Stimulated activated effector memory CD8-positive, alpha-beta T cell treated with anti-CD3 and anti-CD28 coated beads, Interleukin-12 subunit alpha, Interleukin-12 subunit beta, amount 100 ng/mL, for 72 hours (primary cell): ENCODE measurements around the gene IL18R1.

ENCODE experiments used
- ATAC-seq: fragments of 150-1000 bp; cut with Tn5 transposase; 2 replicates; pipeline ENCODE4 v1.10.0; 2021
- DNase-seq, 2 donors: peaks; one replicate each; pipeline ENCODE4 v3.0.0; 2021 to 2022; ENCODE audit warnings: low spot score in 2 of 2
- H3K27ac Mint-ChIP-seq: one replicate; pipeline ENCODE4 v1.8.0; 2022; ENCODE audit warnings: mild to moderate bottlenecking, mixed read lengths
- H3K36me3 Mint-ChIP-seq: one replicate; pipeline ENCODE4 v1.8.0; 2022; ENCODE audit warnings: mild to moderate bottlenecking, mixed read lengths
- H3K4me1 Mint-ChIP-seq: one replicate; pipeline ENCODE4 v1.8.0; 2022; ENCODE audit warnings: mixed read lengths
- H3K4me3 Mint-ChIP-seq: one replicate; pipeline ENCODE4 v1.8.0; 2022; ENCODE audit warnings: mild to moderate bottlenecking, mixed read lengths
- H3K9me3 Mint-ChIP-seq: one replicate; pipeline ENCODE4 v1.8.0; 2022; ENCODE audit warnings: mixed read lengths

The IL18R1 gene

GRCh38 chr2:102396012-102396411 is 40.4 kb downstream of the IL18R1 start:
- Mint-ChIP-seq H3K27ac (no peak overlapping the region), H3K9me3 (no peaks in the 10 kb centered on the region), H3K4me1 (peaks cover 31% of the 10 kb centered on the region), H3K4me3 (no peak overlapping the region), H3K36me3 (peaks cover 8% of the 10 kb centered on the region)
- ATAC-seq (no peak), DNase-seq (no peak)

GRCh38 chr2:102397209-102397608 is 41.6 kb downstream of the IL18R1 start:
- Mint-ChIP-seq H3K4me3 (no peak overlapping the region), H3K27ac (no peak overlapping the region), H3K9me3 (no peaks in the 10 kb centered on the region), H3K36me3 (no peaks in the 10 kb centered on the region), H3K4me1 (peaks cover 29% of the 10 kb centered on the region)
- no peak for DNase-seq
- ATAC-seq: no peak

GRCh38 chr2:102399499-102400141 is 44.0 kb downstream of the IL18R1 start:
- peaks cover 27% of the 10 kb centered on the region for H3K4me1 Mint-ChIP-seq
- no peaks in the 10 kb centered on the region for H3K9me3 Mint-ChIP-seq
- peak overlapping the region; percentile 8 for H3K27ac Mint-ChIP-seq
- no peak overlapping the region for H3K4me3 Mint-ChIP-seq
- ATAC-seq: peak; percentile 19
- DNase-seq: no peak
- no peaks in the 10 kb centered on the region for H3K36me3 Mint-ChIP-seq

GRCh38 chr2:102401456-102401855 is 45.9 kb downstream of the IL18R1 start:
- ATAC-seq: no peak
- H3K4me3 Mint-ChIP-seq: no peak overlapping the region
- H3K27ac Mint-ChIP-seq: no peak overlapping the region
- DNase-seq: no peak
- no peaks in the 10 kb centered on the region for H3K9me3 Mint-ChIP-seq
- no peaks in the 10 kb centered on the region for H3K36me3 Mint-ChIP-seq
- H3K4me1 Mint-ChIP-seq: peaks cover 27% of the 10 kb centered on the region

GRCh38 chr2:102401865-102402264 is 46.3 kb downstream of the IL18R1 start:
- Mint-ChIP-seq H3K27ac (no peak overlapping the region), H3K4me3 (no peak overlapping the region), H3K9me3 (no peaks in the 10 kb centered on the region), H3K36me3 (no peaks in the 10 kb centered on the region), H3K4me1 (peaks cover 27% of the 10 kb centered on the region)
- no peak for DNase-seq
- ATAC-seq: no peak

- Mint-ChIP-seq H3K4me1 (peaks cover 6% of the 10 kb centered on the region), H3K27ac (no peak overlapping the region), H3K4me3 (no peak overlapping the region), H3K9me3 (peaks cover 3% of the 10 kb centered on the region), H3K36me3 (no peaks in the 10 kb centered on the region)
- ATAC-seq (no peak), DNase-seq (no peak)
Observed at GRCh38 chr2:102410952-102411351, 55.4 kb downstream of the IL18R1 start.

- ATAC-seq (no peak), DNase-seq (no peak)
- H3K4me3 Mint-ChIP-seq: no peak overlapping the region
- no peak overlapping the region for H3K27ac Mint-ChIP-seq
- H3K4me1 Mint-ChIP-seq: peaks cover 16% of the 10 kb centered on the region
- H3K9me3 Mint-ChIP-seq: peaks cover 3% of the 10 kb centered on the region
- no peaks in the 10 kb centered on the region for H3K36me3 Mint-ChIP-seq
Observed at GRCh38 chr2:102412199-102412598, 56.6 kb downstream of the IL18R1 start.

- peak; percentile 60 for ATAC-seq
- peaks cover 49% of the 10 kb centered on the region for H3K4me1 Mint-ChIP-seq
- no peak for DNase-seq
- peak overlapping the region; percentile 58 for H3K4me3 Mint-ChIP-seq
- H3K27ac Mint-ChIP-seq: peak overlapping the region; percentile 74
- peaks cover 2% of the 10 kb centered on the region for H3K36me3 Mint-ChIP-seq
- H3K9me3 Mint-ChIP-seq: peaks cover 3% of the 10 kb centered on the region
Observed at GRCh38 chr2:102417946-102418345, 62.4 kb downstream of the IL18R1 start.

GRCh38 chr2:102418421-102418961 is 62.9 kb downstream of the IL18R1 start:
- DNase-seq (no peak), ATAC-seq (peak; percentile 82)
- Mint-ChIP-seq H3K4me3 (peak overlapping the region; percentile 58), H3K9me3 (peaks cover 3% of the 10 kb centered on the region), H3K36me3 (peaks cover 5% of the 10 kb centered on the region), H3K4me1 (peaks cover 55% of the 10 kb centered on the region), H3K27ac (peak overlapping the region; percentile 64)

- Mint-ChIP-seq H3K36me3 (peaks cover 12% of the 10 kb centered on the region), H3K4me3 (peak overlapping the region; percentile 58), H3K9me3 (peaks cover 3% of the 10 kb centered on the region), H3K4me1 (peaks cover 70% of the 10 kb centered on the region), H3K27ac (no peak overlapping the region)
- DNase-seq (no peak), ATAC-seq (no peak)
Observed at GRCh38 chr2:102420290-102420689, 64.7 kb downstream of the IL18R1 start.

- peak; percentile 59 for ATAC-seq
- peaks cover 12% of the 10 kb centered on the region for H3K36me3 Mint-ChIP-seq
Observed at GRCh38 chr2:102421890-102422759, 66.5 kb downstream of the IL18R1 start.

GRCh38 chr2:102422910-102423309 is 67.3 kb downstream of the IL18R1 start, which contains the start of gene IL18RAP:
Gene IL18RAP, plus strand, starts transcription at chr2:102423160. Its CDS starts 118 bp downstream, at chr2:102423278.
- Mint-ChIP-seq H3K4me1 (peaks cover 73% of the 10 kb centered on the region), H3K9me3 (peaks cover under 1% of the 10 kb centered on the region), H3K27ac (peak within 1 kb of the TSS; percentile 81), H3K36me3 (peaks cover 12% of the 10 kb centered on the region), H3K4me3 (peak within 1 kb of the TSS; percentile 58)
- no peak for ATAC-seq
- no peak for DNase-seq

More at GRCh38 chr2:102421890-102422759, 66.5 kb downstream of the IL18R1 start:
- H3K4me3 Mint-ChIP-seq: peak overlapping the region; percentile 58
- no peak for DNase-seq
- peak overlapping the region; percentile 81 for H3K27ac Mint-ChIP-seq
- H3K9me3 Mint-ChIP-seq: peaks cover 3% of the 10 kb centered on the region
- peaks cover 73% of the 10 kb centered on the region for H3K4me1 Mint-ChIP-seq

- ATAC-seq (no peak), DNase-seq (no peak)
- peaks cover 76% of the 10 kb centered on the region for H3K4me1 Mint-ChIP-seq
- H3K4me3 Mint-ChIP-seq: peak overlapping the region; percentile 58
- no peaks in the 10 kb centered on the region for H3K9me3 Mint-ChIP-seq
- peaks cover 12% of the 10 kb centered on the region for H3K36me3 Mint-ChIP-seq
- peak overlapping the region; percentile 81 for H3K27ac Mint-ChIP-seq
Observed at GRCh38 chr2:102423368-102423767, 67.8 kb downstream of the IL18R1 start.

GRCh38 chr2:102424754-102425153 is 69.2 kb downstream of the IL18R1 start:
- ATAC-seq: peak; percentile 55
- H3K9me3 Mint-ChIP-seq: no peaks in the 10 kb centered on the region
- H3K27ac Mint-ChIP-seq: no peak overlapping the region
- H3K4me3 Mint-ChIP-seq: peak overlapping the region; percentile 58
- peaks cover 86% of the 10 kb centered on the region for H3K4me1 Mint-ChIP-seq
- no peak for DNase-seq
- H3K36me3 Mint-ChIP-seq: peaks cover 19% of the 10 kb centered on the region

GRCh38 chr2:102425441-102426132 is 70.0 kb downstream of the IL18R1 start:
- DNase-seq: no peak
- peaks cover 88% of the 10 kb centered on the region for H3K4me1 Mint-ChIP-seq
- peak overlapping the region; percentile 58 for H3K4me3 Mint-ChIP-seq
- no peak for ATAC-seq
- no peak overlapping the region for H3K27ac Mint-ChIP-seq
- peaks cover 19% of the 10 kb centered on the region for H3K36me3 Mint-ChIP-seq
- H3K9me3 Mint-ChIP-seq: no peaks in the 10 kb centered on the region
